ENCODE results near the gene CAMTA1. TPM values are rescaled to one million over a fixed set of nuclear protein-coding genes. Genes with fewer than 3 reads are reported as not detected.

Gene CAMTA1
- total RNA-seq, 2 donors from 2014 or later = 55.3 to 69.5 TPM

- Mint-ChIP-seq H3K4me3 (no peak overlapping the region), H3K4me1 (no peaks in the 10 kb centered on the region), H3K27ac (no peak overlapping the region), H3K36me3 (ENCODE audit: low read depth) (no peaks in the 10 kb centered on the region), H3K27me3 (peaks cover 33% of the 10 kb centered on the region)
- H3K9me3 ChIP-seq (ENCODE audit: control insufficient read depth, low read length, poor library complexity, severe bottlenecking) = no peaks in the 10 kb centered on the region
- ATAC-seq (no peak), DNase-seq (no peak)
Measured at GRCh38 chr1:7292036-7292681, 506.9 kb downstream of the CAMTA1 start.

GRCh38 chr1:7292714-7293419 is 507.6 kb downstream of the CAMTA1 start:
- Mint-ChIP-seq H3K4me3 (no peak overlapping the region), H3K27ac (no peak overlapping the region), H3K36me3 (ENCODE audit: low read depth) (no peaks in the 10 kb centered on the region), H3K27me3 (peaks cover 40% of the 10 kb centered on the region), H3K4me1 (no peaks in the 10 kb centered on the region)
- no peak for ATAC-seq
- no peak for DNase-seq
- H3K9me3 ChIP-seq (ENCODE audit: control insufficient read depth, low read length, poor library complexity, severe bottlenecking) = no peaks in the 10 kb centered on the region

- Mint-ChIP-seq H3K36me3 (ENCODE audit: low read depth) (no peaks in the 10 kb centered on the region), H3K27me3 (peaks cover 48% of the 10 kb centered on the region), H3K4me1 (no peaks in the 10 kb centered on the region), H3K27ac (no peak overlapping the region), H3K4me3 (no peak overlapping the region)
- no peak for ATAC-seq
- DNase-seq = no peak
- H3K9me3 ChIP-seq (ENCODE audit: control insufficient read depth, low read length, poor library complexity, severe bottlenecking) = no peaks in the 10 kb centered on the region
Measured at GRCh38 chr1:7293702-7294629, 508.7 kb downstream of the CAMTA1 start.

GRCh38 chr1:7294636-7295035 is 509.4 kb downstream of the CAMTA1 start:
- H3K4me3 Mint-ChIP-seq = no peak overlapping the region
- no peak for DNase-seq

GRCh38 chr1:7295946-7296345 is 510.7 kb downstream of the CAMTA1 start:
- no peak overlapping the region for H3K4me3 Mint-ChIP-seq
- no peak for ATAC-seq
- H3K4me1 Mint-ChIP-seq = no peaks in the 10 kb centered on the region
- H3K27ac Mint-ChIP-seq = no peak overlapping the region
- no peaks in the 10 kb centered on the region for H3K9me3 ChIP-seq (ENCODE audit: control insufficient read depth, low read length, poor library complexity, severe bottlenecking)
- peaks cover 62% of the 10 kb centered on the region for H3K27me3 Mint-ChIP-seq
- no peaks in the 10 kb centered on the region for H3K36me3 Mint-ChIP-seq (ENCODE audit: low read depth)
- DNase-seq = no peak

More at GRCh38 chr1:7294636-7295035, 509.4 kb downstream of the CAMTA1 start:
- ATAC-seq = no peak
- no peaks in the 10 kb centered on the region for H3K9me3 ChIP-seq (ENCODE audit: control insufficient read depth, low read length, poor library complexity, severe bottlenecking)
- Mint-ChIP-seq H3K4me1 (no peaks in the 10 kb centered on the region), H3K27me3 (peaks cover 50% of the 10 kb centered on the region), H3K36me3 (ENCODE audit: low read depth) (no peaks in the 10 kb centered on the region), H3K27ac (no peak overlapping the region)

- no peak for DNase-seq
- no peaks in the 10 kb centered on the region for H3K9me3 ChIP-seq (ENCODE audit: control insufficient read depth, low read length, poor library complexity, severe bottlenecking)
- peaks cover 68% of the 10 kb centered on the region for H3K27me3 Mint-ChIP-seq
- no peak for ATAC-seq
- no peaks in the 10 kb centered on the region for H3K4me1 Mint-ChIP-seq
- H3K27ac Mint-ChIP-seq = no peak overlapping the region
- no peak overlapping the region for H3K4me3 Mint-ChIP-seq
- no peaks in the 10 kb centered on the region for H3K36me3 Mint-ChIP-seq (ENCODE audit: low read depth)
Measured at GRCh38 chr1:7296968-7297367, 511.7 kb downstream of the CAMTA1 start.

GRCh38 chr1:7298145-7298544 is 512.9 kb downstream of the CAMTA1 start:
- H3K9me3 ChIP-seq (ENCODE audit: control insufficient read depth, low read length, poor library complexity, severe bottlenecking) = no peaks in the 10 kb centered on the region
- ATAC-seq = no peak
- no peak overlapping the region for H3K4me3 Mint-ChIP-seq
- H3K36me3 Mint-ChIP-seq (ENCODE audit: low read depth) = no peaks in the 10 kb centered on the region
- no peak for DNase-seq
- no peak overlapping the region for H3K27ac Mint-ChIP-seq
- H3K4me1 Mint-ChIP-seq = no peaks in the 10 kb centered on the region
- H3K27me3 Mint-ChIP-seq = peaks cover 77% of the 10 kb centered on the region

- no peak for ATAC-seq
Measured at GRCh38 chr1:7298749-7299151, 513.5 kb downstream of the CAMTA1 start.

GRCh38 chr1:7299329-7299799 is 514.1 kb downstream of the CAMTA1 start:
- Mint-ChIP-seq H3K4me3 (no peak overlapping the region), H3K27ac (no peak overlapping the region), H3K36me3 (ENCODE audit: low read depth) (no peaks in the 10 kb centered on the region), H3K27me3 (peaks cover 71% of the 10 kb centered on the region), H3K4me1 (no peaks in the 10 kb centered on the region)
- DNase-seq = no peak
- H3K9me3 ChIP-seq (ENCODE audit: control insufficient read depth, low read length, poor library complexity, severe bottlenecking) = no peaks in the 10 kb centered on the region
- no peak for ATAC-seq

More at GRCh38 chr1:7298749-7299151, 513.5 kb downstream of the CAMTA1 start:
- Mint-ChIP-seq H3K4me1 (no peaks in the 10 kb centered on the region), H3K27me3 (peaks cover 77% of the 10 kb centered on the region), H3K27ac (no peak overlapping the region), H3K36me3 (ENCODE audit: low read depth) (no peaks in the 10 kb centered on the region), H3K4me3 (no peak overlapping the region)
- no peaks in the 10 kb centered on the region for H3K9me3 ChIP-seq (ENCODE audit: control insufficient read depth, low read length, poor library complexity, severe bottlenecking)
- DNase-seq = no peak

- Mint-ChIP-seq H3K27me3 (peaks cover 67% of the 10 kb centered on the region), H3K4me3 (no peak overlapping the region)
- ATAC-seq = no peak
Measured at GRCh38 chr1:7299994-7300393, 514.7 kb downstream of the CAMTA1 start.

GRCh38 chr1:7300893-7301663 is 515.8 kb downstream of the CAMTA1 start:
- no peaks in the 10 kb centered on the region for H3K36me3 Mint-ChIP-seq (ENCODE audit: low read depth)
- peaks cover 59% of the 10 kb centered on the region for H3K27me3 Mint-ChIP-seq
- ATAC-seq = no peak

More at GRCh38 chr1:7299994-7300393, 514.7 kb downstream of the CAMTA1 start:
- Mint-ChIP-seq H3K36me3 (ENCODE audit: low read depth) (no peaks in the 10 kb centered on the region), H3K4me1 (no peaks in the 10 kb centered on the region), H3K27ac (no peak overlapping the region)
- H3K9me3 ChIP-seq (ENCODE audit: control insufficient read depth, low read length, poor library complexity, severe bottlenecking) = no peaks in the 10 kb centered on the region
- DNase-seq = no peak

GRCh38 chr1:7301664-7301981 is 516.4 kb downstream of the CAMTA1 start:
- Mint-ChIP-seq H3K27ac (no peak overlapping the region), H3K27me3 (peaks cover 59% of the 10 kb centered on the region), H3K4me1 (no peaks in the 10 kb centered on the region), H3K4me3 (no peak overlapping the region), H3K36me3 (ENCODE audit: low read depth) (no peaks in the 10 kb centered on the region)
- DNase-seq = no peak
- no peak for ATAC-seq
- no peaks in the 10 kb centered on the region for H3K9me3 ChIP-seq (ENCODE audit: control insufficient read depth, low read length, poor library complexity, severe bottlenecking)

More at GRCh38 chr1:7300893-7301663, 515.8 kb downstream of the CAMTA1 start:
- DNase-seq = no peak
- H3K9me3 ChIP-seq (ENCODE audit: control insufficient read depth, low read length, poor library complexity, severe bottlenecking) = no peaks in the 10 kb centered on the region
- Mint-ChIP-seq H3K4me1 (no peaks in the 10 kb centered on the region), H3K4me3 (no peak overlapping the region), H3K27ac (no peak overlapping the region)
